Erythroblast (primary cell): Measurements from ENCODE around the gene WWC1.

Experiments used
- GATA1 ChIP-seq: IDR thresholded peaks from 2 replicates; pipeline ENCODE4 v1.6.1; 2011; ENCODE audit warnings: low read depth, mild to moderate bottlenecking, control low read depth, low read length, moderate library complexity
- POLR2A ChIP-seq: IDR thresholded peaks from 2 replicates; pipeline ENCODE4 v1.6.1; 2011; ENCODE audit warnings: mild to moderate bottlenecking, low read length

- TF ChIP-seq POLR2A (no peak), GATA1 (no peak)
These were observed 28.3 kb upstream of the WWC1 start for GRCh38 chr5:168263121-168263520.
